ENCODE results near the gene C2CD4A.

DNA sequence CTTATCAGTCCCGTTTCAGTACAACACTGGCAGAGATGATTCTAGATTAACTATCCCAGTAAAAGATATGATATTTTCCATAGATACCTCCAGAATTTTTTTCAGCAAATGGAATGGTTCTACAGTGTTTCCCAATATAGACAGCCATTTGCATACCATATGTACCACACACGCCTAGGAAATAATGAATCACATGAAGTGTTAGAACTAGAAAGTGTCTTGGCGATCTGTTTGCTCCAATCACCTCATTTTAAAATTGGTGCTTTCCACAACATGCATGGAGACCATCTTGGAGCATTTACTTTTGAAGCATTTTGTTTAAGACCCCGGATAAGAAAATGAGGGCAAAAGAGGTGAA lies 2.0 kb downstream of the C2CD4A start:
- TF ChIP-seq POLR2AphosphoS5 (IDR thresholded peaks at IDR 0.05; ENCODE audit: insufficient read depth, low read depth, low read length) (no peak), POLR2A (IDR thresholded peaks at IDR 0.05; ENCODE audit: low read depth, low read length) (no peak), CTCF (IDR thresholded peaks at IDR 0.05; ENCODE audit: extremely low read depth in 1 of 2, insufficient read depth in 1 of 2, low read depth in 1 of 2, low read length in 2 of 2) (no peak), MAX (IDR thresholded peaks at IDR 0.05; ENCODE audit: insufficient read depth, insufficient read length) (no peak), EZH2 (IDR thresholded peaks at IDR 0.05; ENCODE audit: borderline replicate concordance, low read depth, low read length, severe bottlenecking) (no peak), MYC (IDR thresholded peaks at IDR 0.05; ENCODE audit: low read depth, low read length) (no peak), FOS (IDR thresholded peaks at IDR 0.05; ENCODE audit: borderline replicate concordance, insufficient read depth, low read length) (no peak)
